Esophagus squamous epithelium (tissue), 4 donors: ENCODE measurements around the gene CAPN2.
"Not testable (repeated sequence)": the region's sequence is repeated elsewhere in the genome, so short reads cannot be mapped to it uniquely, and the experiment has no call there.

Experiments used
- POLR2A ChIP-seq, 4 donors: fragments of 450-650 bp; IDR thresholded peaks; one replicate each; pipeline ENCODE4 v1.6.1; 2017; ENCODE audit warnings: antibody characterized with exemption in 4 of 4, mild to moderate bottlenecking in 4 of 4, moderate library complexity in 3 of 4
- TF ChIP-seq, protein P1 (sequence below), 6 experiments: fragments of 450-650 bp in 4 of 6; fragments of 200-600 bp in 2 of 6; sonication (generic) in 2 of 6; IDR thresholded peaks; one replicate each; pipeline ENCODE4 v1.5.1; 2016 to 2019; ENCODE audit warnings: antibody characterized with exemption in 6 of 6, mild to moderate bottlenecking in 4 of 6, moderate library complexity in 4 of 6

DNA sequence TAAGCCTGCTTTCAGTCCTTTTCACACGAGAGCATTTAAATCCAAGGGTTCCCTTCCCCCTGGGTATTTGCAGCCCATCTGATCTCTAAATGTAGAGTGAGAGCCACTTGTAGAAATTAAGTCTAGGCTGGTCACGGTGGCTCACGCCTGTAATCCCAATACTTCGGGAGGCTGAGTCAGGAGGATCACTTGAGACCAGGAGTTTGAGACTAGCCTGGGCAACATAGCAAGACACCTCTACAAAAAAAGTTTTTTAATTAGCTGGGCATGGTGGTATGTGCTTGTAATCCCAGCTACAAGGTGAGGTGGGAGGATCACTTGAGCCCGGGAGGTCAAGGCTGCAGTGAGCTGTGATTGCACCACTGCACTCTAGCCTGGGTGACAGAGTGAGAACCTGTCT lies 24.3 kb downstream of the CAPN2 start:
- not testable (repeated sequence) for TF ChIP-seq POLR2A (IDR thresholded peaks at IDR 0.05)
- TF ChIP-seq, protein P1, sequence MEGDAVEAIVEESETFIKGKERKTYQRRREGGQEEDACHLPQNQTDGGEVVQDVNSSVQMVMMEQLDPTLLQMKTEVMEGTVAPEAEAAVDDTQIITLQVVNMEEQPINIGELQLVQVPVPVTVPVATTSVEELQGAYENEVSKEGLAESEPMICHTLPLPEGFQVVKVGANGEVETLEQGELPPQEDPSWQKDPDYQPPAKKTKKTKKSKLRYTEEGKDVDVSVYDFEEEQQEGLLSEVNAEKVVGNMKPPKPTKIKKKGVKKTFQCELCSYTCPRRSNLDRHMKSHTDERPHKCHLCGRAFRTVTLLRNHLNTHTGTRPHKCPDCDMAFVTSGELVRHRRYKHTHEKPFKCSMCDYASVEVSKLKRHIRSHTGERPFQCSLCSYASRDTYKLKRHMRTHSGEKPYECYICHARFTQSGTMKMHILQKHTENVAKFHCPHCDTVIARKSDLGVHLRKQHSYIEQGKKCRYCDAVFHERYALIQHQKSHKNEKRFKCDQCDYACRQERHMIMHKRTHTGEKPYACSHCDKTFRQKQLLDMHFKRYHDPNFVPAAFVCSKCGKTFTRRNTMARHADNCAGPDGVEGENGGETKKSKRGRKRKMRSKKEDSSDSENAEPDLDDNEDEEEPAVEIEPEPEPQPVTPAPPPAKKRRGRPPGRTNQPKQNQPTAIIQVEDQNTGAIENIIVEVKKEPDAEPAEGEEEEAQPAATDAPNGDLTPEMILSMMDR (IDR thresholded peaks at IDR 0.05): not testable (repeated sequence)
